HCT116 (cell line): ENCODE measurements around the gene CHL1. TPM values are rescaled to one million over a fixed set of nuclear protein-coding genes. Genes with fewer than 3 reads are reported as not detected.

Experiments
- ATAC-seq: fragments of 200-7000 bp; cut with Tn5 transposase; 2 replicates; pipeline ENCODE4 v1.9.1; 2020; ENCODE audit warnings: mild to moderate bottlenecking, moderate library complexity
- BruUV-seq: library from RNA; stranded (reverse); fragments of 400-500 nt; replicated peaks from 2 replicates; lab custom pipeline; 2021; lab: Mats Ljungman, UMichigan
- CTCF ChIA-PET: fragments of 300-600 bp; sonication (Branson Sonifier 250); formaldehyde crosslinking; loops from one replicate; lab custom pipeline; 2021; ENCODE audit warnings: antibody characterized with exemption; lab: Charles Lee
- POLR2A ChIA-PET: fragments of 300-600, 350-600 bp; sonication (Branson Sonifier 250); formaldehyde crosslinking; loops from one replicate; lab custom pipeline; 2021; ENCODE audit warnings: antibody characterized with exemption; lab: Charles Lee
- RAD21 ChIA-PET, 2 experiments: fragments of 300-600 bp; sonication (Branson Sonifier 250); formaldehyde crosslinking; loops; one replicate each; lab custom pipeline; 2023; ENCODE audit warnings: low total read pairs in 2 of 2; ENCODE audit not compliant: uncharacterized antibody in 2 of 2, unreplicated experiment in 2 of 2, low non-redundant PET in 1 of 2; lab: Charles Lee
- DNase-seq: peaks from one replicate; pipeline ENCODE4 v3.0.0-alpha.2; 2010; ENCODE audit warnings: low read depth, low spot score
- H2AFZ ChIP-seq: fragments of 200-600 bp; shearing (Covaris generic), sonication (generic); 2 replicates; pipeline ENCODE4 v1.6.1; 2017; ENCODE audit warnings: low read depth, mixed run types, mixed read lengths, antibody characterized with exemption, low read length; ENCODE audit not compliant: poor library complexity, severe bottlenecking
- H3K27ac ChIP-seq: 2 replicates; pipeline ENCODE4 v1.5.1; 2012; ENCODE audit warnings: low read depth, low read length
- H3K27me3 ChIP-seq: fragments of 200-600 bp; sonication (generic); 2 replicates; pipeline ENCODE4 v1.6.1; 2016; ENCODE audit warnings: mixed run types, low read length, mixed read lengths; ENCODE audit not compliant: insufficient read depth
- H3K36me3 ChIP-seq, 2 experiments: fragments of 200-500 bp in 1 of 2; fragments of 200-600 bp in 1 of 2; sonication (Bioruptor generic) in 1 of 2; sonication (generic) in 1 of 2; 2 replicates each; pipeline versions ENCODE4 v1.5.1 to v1.6.1; 2014 to 2016; ENCODE audit warnings: low read length in 2 of 2, inconsistent platforms in 1 of 2, mixed read lengths in 1 of 2, mixed run types in 1 of 2; ENCODE audit not compliant: insufficient read depth in 2 of 2, control insufficient read depth in 1 of 2
- H3K4me1 ChIP-seq, 2 experiments: fragments of 200-600 bp in 1 of 2; sonication (generic) in 1 of 2; 2 replicates each; pipeline versions ENCODE4 v1.5.1 to v1.6.1; 2012 to 2017; ENCODE audit warnings: low read length in 2 of 2, inconsistent platforms in 1 of 2, mild to moderate bottlenecking in 1 of 2, mixed read lengths in 1 of 2, mixed run types in 1 of 2, moderate library complexity in 1 of 2; ENCODE audit not compliant: insufficient read depth in 2 of 2, control insufficient read depth in 1 of 2
- H3K4me2 ChIP-seq: fragments of 200-600 bp; sonication (generic); 2 replicates; pipeline ENCODE4 v1.6.1; 2017; ENCODE audit warnings: mixed run types, low read length, mixed read lengths
- H3K4me3 ChIP-seq, 2 experiments: fragments of 200-600 bp in 1 of 2; sonication (generic) in 1 of 2; replicated peaks in 1 of 2; 2 replicates each; pipeline ENCODE4 v1.5.1; 2011 to 2016; ENCODE audit warnings: low read length in 2 of 2, control low read depth in 1 of 2, low read depth in 1 of 2, mild to moderate bottlenecking in 1 of 2, mixed read lengths in 1 of 2, mixed run types in 1 of 2
- H3K79me2 ChIP-seq: fragments of 200-600 bp; sonication (generic); 2 replicates; pipeline ENCODE4 v1.6.1; 2017; ENCODE audit warnings: mild to moderate bottlenecking, mixed run types, low read length, moderate library complexity, mixed read lengths; ENCODE audit not compliant: insufficient read depth
- H3K9ac ChIP-seq: fragments of 200-600 bp; sonication (generic); 2 replicates; pipeline ENCODE4 v1.6.1; 2016; ENCODE audit warnings: low read length, mixed read lengths
- H3K9me2 ChIP-seq: fragments of 200-600 bp; sonication (generic), shearing (Covaris generic); 2 replicates; pipeline ENCODE4 v1.6.1; 2017; ENCODE audit warnings: mixed run types, mild to moderate bottlenecking, moderate library complexity; ENCODE audit not compliant: insufficient read depth
- H3K9me3 ChIP-seq, 2 experiments: fragments of 200-500 bp in 1 of 2; fragments of 200-600 bp in 1 of 2; sonication (Bioruptor generic) in 1 of 2; sonication (generic) in 1 of 2; 2 replicates each; pipeline ENCODE4 v1.6.1; 2014 to 2017; ENCODE audit warnings: low read length in 2 of 2, mixed read lengths in 2 of 2, inconsistent platforms in 1 of 2, low read depth in 1 of 2, mild to moderate bottlenecking in 1 of 2, mixed run types in 1 of 2, moderate library complexity in 1 of 2; ENCODE audit not compliant: control insufficient read depth in 1 of 2, insufficient read depth in 1 of 2
- H4K20me1 ChIP-seq: fragments of 200-600 bp; sonication (generic), shearing (Covaris generic); 2 replicates; pipeline ENCODE4 v1.6.1; 2017; ENCODE audit warnings: mixed run types, mild to moderate bottlenecking, moderate library complexity; ENCODE audit not compliant: insufficient read depth
- CEBPB ChIP-seq: IDR thresholded peaks from 2 replicates; pipeline ENCODE4 v1.6.1; 2012; ENCODE audit warnings: low read depth
- EGR1 ChIP-seq: IDR thresholded peaks from 2 replicates; pipeline ENCODE4 v1.6.1; 2012; ENCODE audit warnings: low read depth
- ELF1 ChIP-seq: IDR thresholded peaks from 2 replicates; pipeline ENCODE4 v1.6.1; 2012; ENCODE audit warnings: low read depth, borderline replicate concordance
- FOSL1 ChIP-seq: IDR thresholded peaks from 2 replicates; pipeline ENCODE4 v1.6.1; 2012; ENCODE audit warnings: low read depth
- JUND ChIP-seq: IDR thresholded peaks from 2 replicates; pipeline ENCODE4 v1.6.1; 2012
- POLR2A ChIP-seq: IDR thresholded peaks from 2 replicates; pipeline ENCODE4 v1.7.0; 2011; ENCODE audit warnings: borderline replicate concordance; ENCODE audit not compliant: insufficient read depth, insufficient read length; ENCODE audit errors: extremely low read depth
- POLR2AphosphoS5 ChIP-seq: IDR thresholded peaks from 2 replicates; pipeline ENCODE4 v1.6.1; 2011; ENCODE audit warnings: mild to moderate bottlenecking, low read depth, low read length, moderate library complexity
- RAD21 ChIP-seq: IDR thresholded peaks from 2 replicates; pipeline ENCODE4 v1.6.1; 2012; ENCODE audit warnings: low read depth, mild to moderate bottlenecking
- SIN3A ChIP-seq: IDR thresholded peaks from 2 replicates; pipeline ENCODE4 v1.6.1; 2012; ENCODE audit warnings: low read depth
- SP1 ChIP-seq: IDR thresholded peaks from 2 replicates; pipeline ENCODE4 v1.6.1; 2012; ENCODE audit warnings: low read depth
- TCF7L2 ChIP-seq: IDR thresholded peaks from 2 replicates; pipeline ENCODE4 v1.7.0; 2011; ENCODE audit warnings: borderline replicate concordance, inconsistent platforms; ENCODE audit not compliant: insufficient read depth, insufficient read length; ENCODE audit errors: extremely low read depth
- intact Hi-C: fragments of 100-400 bp; cut with micrococcal nuclease; formaldehyde crosslinking; loops from 2 replicates; pipeline ENCODE4 v1.10.0; 2022
- total RNA-seq: library from RNA; stranded (reverse); gene quantifications from one replicate; pipeline ENCODE4 v1.2.1, GENCODE V29; 2021; ENCODE audit not compliant: unreplicated experiment
- TF ChIP-seq, protein P1 (sequence below): IDR thresholded peaks from 2 replicates; pipeline ENCODE4 v1.6.1; 2012
- TF ChIP-seq, protein P2 (sequence below): IDR thresholded peaks from 2 replicates; pipeline ENCODE4 v1.6.1; 2011; ENCODE audit warnings: mild to moderate bottlenecking, low read length, moderate library complexity; ENCODE audit not compliant: insufficient replicate concordance; ENCODE audit errors: extremely low read depth
- TF ChIP-seq, protein P3 (sequence below): IDR thresholded peaks from 2 replicates; pipeline ENCODE4 v1.6.1; 2012; ENCODE audit warnings: low read depth
- TF ChIP-seq, protein P4 (sequence below): IDR thresholded peaks from 2 replicates; pipeline ENCODE4 v1.6.1; 2012

CHL1 gene
- total RNA-seq, 1 experiment from 2014 or later, result not detected

DNA sequence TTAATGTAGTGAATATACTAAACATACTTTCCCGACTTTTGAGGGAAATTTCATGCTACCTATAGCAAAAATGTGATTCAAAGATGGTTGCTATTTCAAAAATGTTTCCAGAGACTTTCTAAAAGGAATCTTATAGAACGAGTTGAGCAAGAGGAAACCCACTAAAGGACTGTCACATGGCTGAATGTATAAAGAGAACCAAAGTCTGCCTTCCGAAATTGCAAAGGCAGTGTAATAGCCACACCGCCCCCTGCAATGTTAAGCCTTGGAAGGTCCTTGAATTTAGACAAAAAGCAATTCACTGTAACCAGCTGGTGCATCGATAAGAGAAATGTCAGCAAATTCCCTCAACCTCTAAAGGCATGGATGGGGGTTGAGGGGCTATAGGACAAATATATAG is 142.8 kb downstream of the CHL1 start:
- Histone ChIP-seq H3K9me3 (peaks cover 8 to 21% of the 10 kb centered on the region in 2 experiments; a peak in 2 of 4 replicates), H3K4me3 (no peak overlapping the region), H3K4me1 (no peaks in the 10 kb centered on the region), H3K36me3 (no peaks in the 10 kb centered on the region), H3K27me3 (no peaks in the 10 kb centered on the region), H4K20me1 (no peaks in the 10 kb centered on the region; the same call in 1 of the 2 replicates), H3K27ac (no peak overlapping the region), H3K79me2 (no peaks in the 10 kb centered on the region), H3K9ac (no peak overlapping the region), H2AFZ (no peak overlapping the region), H3K9me2 (no peaks in the 10 kb centered on the region), H3K4me2 (no peak overlapping the region)
- RAD21 ChIA-PET, result no interaction called here
- DNase-seq, result no peak
- TF ChIP-seq TCF7L2, result no peak
- no peak for TF ChIP-seq SP1
- no peak for TF ChIP-seq SIN3A
- no peak for TF ChIP-seq JUND
- TF ChIP-seq POLR2AphosphoS5, result no peak
- ATAC-seq, result no peak
- intact Hi-C loops, result no loop called here
- BruUV-seq, result no TSS peak
- CTCF ChIA-PET, result no interaction called here
- POLR2A ChIA-PET, result no interaction called here

DNA sequence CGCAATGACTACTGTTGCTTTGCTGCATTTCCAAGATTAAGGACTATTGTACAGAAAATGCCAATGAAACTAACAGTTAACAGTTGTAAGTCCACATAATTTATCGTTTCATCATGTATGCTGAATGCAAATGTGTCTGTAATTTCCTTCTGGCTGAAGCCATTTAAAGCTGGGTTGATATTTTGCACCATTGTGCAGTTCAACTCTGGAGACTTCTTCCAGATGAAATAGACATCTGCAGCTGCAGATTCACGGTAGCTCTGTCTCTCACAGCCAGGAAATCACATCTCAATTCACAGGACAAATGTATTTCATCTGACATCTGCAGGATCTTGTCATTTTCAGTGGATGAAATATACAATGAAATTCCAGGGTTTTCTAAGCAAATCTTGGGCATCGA is 145.4 kb downstream of the CHL1 start:
- ATAC-seq, result no peak
- TF ChIP-seq ELF1 (no peak), POLR2A (no peak), FOSL1 (no peak), RAD21 (no peak), CEBPB (no peak), POLR2AphosphoS5 (no peak), EGR1 (no peak)
- TF ChIP-seq, protein P1, sequence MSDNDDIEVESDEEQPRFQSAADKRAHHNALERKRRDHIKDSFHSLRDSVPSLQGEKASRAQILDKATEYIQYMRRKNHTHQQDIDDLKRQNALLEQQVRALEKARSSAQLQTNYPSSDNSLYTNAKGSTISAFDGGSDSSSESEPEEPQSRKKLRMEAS, result no peak
- TF ChIP-seq, protein P2, sequence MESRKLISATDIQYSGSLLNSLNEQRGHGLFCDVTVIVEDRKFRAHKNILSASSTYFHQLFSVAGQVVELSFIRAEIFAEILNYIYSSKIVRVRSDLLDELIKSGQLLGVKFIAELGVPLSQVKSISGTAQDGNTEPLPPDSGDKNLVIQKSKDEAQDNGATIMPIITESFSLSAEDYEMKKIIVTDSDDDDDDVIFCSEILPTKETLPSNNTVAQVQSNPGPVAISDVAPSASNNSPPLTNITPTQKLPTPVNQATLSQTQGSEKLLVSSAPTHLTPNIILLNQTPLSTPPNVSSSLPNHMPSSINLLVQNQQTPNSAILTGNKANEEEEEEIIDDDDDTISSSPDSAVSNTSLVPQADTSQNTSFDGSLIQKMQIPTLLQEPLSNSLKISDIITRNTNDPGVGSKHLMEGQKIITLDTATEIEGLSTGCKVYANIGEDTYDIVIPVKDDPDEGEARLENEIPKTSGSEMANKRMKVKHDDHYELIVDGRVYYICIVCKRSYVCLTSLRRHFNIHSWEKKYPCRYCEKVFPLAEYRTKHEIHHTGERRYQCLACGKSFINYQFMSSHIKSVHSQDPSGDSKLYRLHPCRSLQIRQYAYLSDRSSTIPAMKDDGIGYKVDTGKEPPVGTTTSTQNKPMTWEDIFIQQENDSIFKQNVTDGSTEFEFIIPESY, result no peak
- TF ChIP-seq, protein P3, sequence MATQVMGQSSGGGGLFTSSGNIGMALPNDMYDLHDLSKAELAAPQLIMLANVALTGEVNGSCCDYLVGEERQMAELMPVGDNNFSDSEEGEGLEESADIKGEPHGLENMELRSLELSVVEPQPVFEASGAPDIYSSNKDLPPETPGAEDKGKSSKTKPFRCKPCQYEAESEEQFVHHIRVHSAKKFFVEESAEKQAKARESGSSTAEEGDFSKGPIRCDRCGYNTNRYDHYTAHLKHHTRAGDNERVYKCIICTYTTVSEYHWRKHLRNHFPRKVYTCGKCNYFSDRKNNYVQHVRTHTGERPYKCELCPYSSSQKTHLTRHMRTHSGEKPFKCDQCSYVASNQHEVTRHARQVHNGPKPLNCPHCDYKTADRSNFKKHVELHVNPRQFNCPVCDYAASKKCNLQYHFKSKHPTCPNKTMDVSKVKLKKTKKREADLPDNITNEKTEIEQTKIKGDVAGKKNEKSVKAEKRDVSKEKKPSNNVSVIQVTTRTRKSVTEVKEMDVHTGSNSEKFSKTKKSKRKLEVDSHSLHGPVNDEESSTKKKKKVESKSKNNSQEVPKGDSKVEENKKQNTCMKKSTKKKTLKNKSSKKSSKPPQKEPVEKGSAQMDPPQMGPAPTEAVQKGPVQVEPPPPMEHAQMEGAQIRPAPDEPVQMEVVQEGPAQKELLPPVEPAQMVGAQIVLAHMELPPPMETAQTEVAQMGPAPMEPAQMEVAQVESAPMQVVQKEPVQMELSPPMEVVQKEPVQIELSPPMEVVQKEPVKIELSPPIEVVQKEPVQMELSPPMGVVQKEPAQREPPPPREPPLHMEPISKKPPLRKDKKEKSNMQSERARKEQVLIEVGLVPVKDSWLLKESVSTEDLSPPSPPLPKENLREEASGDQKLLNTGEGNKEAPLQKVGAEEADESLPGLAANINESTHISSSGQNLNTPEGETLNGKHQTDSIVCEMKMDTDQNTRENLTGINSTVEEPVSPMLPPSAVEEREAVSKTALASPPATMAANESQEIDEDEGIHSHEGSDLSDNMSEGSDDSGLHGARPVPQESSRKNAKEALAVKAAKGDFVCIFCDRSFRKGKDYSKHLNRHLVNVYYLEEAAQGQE, result no peak
- TF ChIP-seq, protein P4, sequence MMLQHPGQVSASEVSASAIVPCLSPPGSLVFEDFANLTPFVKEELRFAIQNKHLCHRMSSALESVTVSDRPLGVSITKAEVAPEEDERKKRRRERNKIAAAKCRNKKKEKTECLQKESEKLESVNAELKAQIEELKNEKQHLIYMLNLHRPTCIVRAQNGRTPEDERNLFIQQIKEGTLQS, result no peak
- no peaks in the 10 kb centered on the region for H3K79me2 ChIP-seq
- ChIA-PET CTCF (no interaction called here), POLR2A (no interaction called here), RAD21 (no interaction called here)
- no peak overlapping the region for H3K27ac ChIP-seq
- H4K20me1 ChIP-seq, result no peaks in the 10 kb centered on the region; the same call in 1 of the 2 replicates
- H3K4me2 ChIP-seq, result no peak overlapping the region
- H3K36me3 ChIP-seq, result no peaks in the 10 kb centered on the region
- intact Hi-C loops, result no loop called here
- no peak overlapping the region for H3K9ac ChIP-seq
- H3K4me3 ChIP-seq, result no peak overlapping the region
- H3K9me3 ChIP-seq, result peaks cover 8 to 16% of the 10 kb centered on the region in 2 experiments; a peak in 2 of 4 replicates
- no peak overlapping the region for H2AFZ ChIP-seq
- DNase-seq, result no peak
- BruUV-seq, result no TSS peak
- H3K27me3 ChIP-seq, result no peaks in the 10 kb centered on the region
- H3K4me1 ChIP-seq, result no peaks in the 10 kb centered on the region
- H3K9me2 ChIP-seq, result no peaks in the 10 kb centered on the region
